Glutamatergic neuron (in vitro differentiated cells): ENCODE data around the gene GPR156. TPM values are rescaled to one million over a fixed set of nuclear protein-coding genes. Genes with fewer than 3 reads are reported as not detected.
"Not testable (repeated sequence)": the region's sequence is repeated elsewhere in the genome, so short reads cannot be mapped to it uniquely, and the experiment has no call there.

ENCODE experiments used
- DNase-seq: peaks from one replicate; pipeline ENCODE4 v3.0.0; 2022
- H3K27ac Mint-ChIP-seq: one replicate; pipeline ENCODE4 v1.8.0; 2020; ENCODE audit warnings: mild to moderate bottlenecking, mixed read lengths, inconsistent platforms; ENCODE audit not compliant: unreplicated experiment
- H3K27me3 Mint-ChIP-seq: one replicate; pipeline ENCODE4 v1.8.0; 2020; ENCODE audit warnings: mild to moderate bottlenecking, moderate library complexity, mixed read lengths, inconsistent platforms; ENCODE audit not compliant: unreplicated experiment
- H3K36me3 Mint-ChIP-seq: one replicate; pipeline ENCODE4 v1.8.0; 2020; ENCODE audit warnings: mild to moderate bottlenecking, mixed read lengths, inconsistent platforms; ENCODE audit not compliant: unreplicated experiment
- H3K4me1 Mint-ChIP-seq: one replicate; pipeline ENCODE4 v1.8.0; 2020; ENCODE audit warnings: mild to moderate bottlenecking, low read depth, mixed read lengths, inconsistent platforms; ENCODE audit not compliant: unreplicated experiment
- H3K4me3 Mint-ChIP-seq: one replicate; pipeline ENCODE4 v1.8.0; 2020; ENCODE audit warnings: mild to moderate bottlenecking, mixed read lengths, inconsistent platforms; ENCODE audit not compliant: unreplicated experiment
- H3K9me3 Mint-ChIP-seq: one replicate; pipeline ENCODE4 v1.8.0; 2020; ENCODE audit warnings: mild to moderate bottlenecking, moderate library complexity, mixed read lengths, inconsistent platforms; ENCODE audit not compliant: unreplicated experiment
- CTCF ChIP-seq: fragments of 200-600 bp; sonication (generic); IDR thresholded peaks from one replicate; pipeline ENCODE4 v1.5.0; 2021; ENCODE audit not compliant: partially characterized antibody, unreplicated experiment
- long read RNA-seq: library from polyadenylated mRNA; unstranded; transcript quantifications from one replicate; pipeline ENCODE4 v2.0.0, GENCODE V29; 2020; ENCODE audit not compliant: unreplicated experiment
- total RNA-seq: library from RNA; stranded (reverse); fragmentation: NEBNext Ultra II Directional; extraction: Animal tissue kit (Norgen Biotek cat#: 25700); gene quantifications from one replicate; pipeline ENCODE4 v1.2.1, GENCODE V29; 2021; ENCODE audit not compliant: unreplicated experiment

GPR156 gene
- 0.83 TPM for total RNA-seq
- long read RNA-seq, result 0 reads

GRCh38 chr3:120284747-120285507 lies at the start of gene GPR156:
TSS of gene GPR156 (minus strand) at chr3:120285222. CDS start at chr3:120244098, 41,124 bp downstream.
- peak; percentile 35 for DNase-seq
- peaks cover 15% of the 10 kb centered on the region for H3K27me3 Mint-ChIP-seq

GRCh38 chr3:120332646-120333045 lies 47.6 kb upstream of the GPR156 start:
- TF ChIP-seq CTCF, result no peak
- Mint-ChIP-seq H3K4me1 (no peaks in the 10 kb centered on the region), H3K27ac (no peak overlapping the region), H3K27me3 (no peaks in the 10 kb centered on the region), H3K4me3 (no peak overlapping the region), H3K36me3 (no peaks in the 10 kb centered on the region), H3K9me3 (no peaks in the 10 kb centered on the region)
- DNase-seq, result no peak

More at GRCh38 chr3:120284747-120285507, at the start of gene GPR156:
- Mint-ChIP-seq H3K27ac (no peak within 1 kb of the TSS), H3K4me3 (peak within 1 kb of the TSS; percentile 72), H3K9me3 (peaks cover 8% of the 10 kb centered on the region), H3K36me3 (peaks cover 5% of the 10 kb centered on the region), H3K4me1 (peaks cover 11% of the 10 kb centered on the region)
- no peak for TF ChIP-seq CTCF

GRCh38 chr3:120331076-120331475 lies 46.1 kb upstream of the GPR156 start:
- H3K27me3 Mint-ChIP-seq, result no peaks in the 10 kb centered on the region
- no peak overlapping the region for H3K4me3 Mint-ChIP-seq
- no peaks in the 10 kb centered on the region for H3K36me3 Mint-ChIP-seq
- DNase-seq, result no peak
- TF ChIP-seq CTCF, result no peak
- no peaks in the 10 kb centered on the region for H3K9me3 Mint-ChIP-seq
- no peak overlapping the region for H3K27ac Mint-ChIP-seq
- no peaks in the 10 kb centered on the region for H3K4me1 Mint-ChIP-seq

- H3K27me3 Mint-ChIP-seq, result peaks cover 1% of the 10 kb centered on the region
- no peaks in the 10 kb centered on the region for H3K36me3 Mint-ChIP-seq
- H3K4me1 Mint-ChIP-seq, result no peaks in the 10 kb centered on the region
- TF ChIP-seq CTCF, result no peak
- no peak overlapping the region for H3K27ac Mint-ChIP-seq
- no peaks in the 10 kb centered on the region for H3K9me3 Mint-ChIP-seq
- DNase-seq, result no peak
- H3K4me3 Mint-ChIP-seq, result no peak overlapping the region
These were observed 41.8 kb upstream of the GPR156 start for GRCh38 chr3:120326784-120327183.

- H3K36me3 Mint-ChIP-seq, result peaks cover 4% of the 10 kb centered on the region
- no peaks in the 10 kb centered on the region for H3K4me1 Mint-ChIP-seq
- no peak overlapping the region for H3K4me3 Mint-ChIP-seq
- peaks cover 1% of the 10 kb centered on the region for H3K27me3 Mint-ChIP-seq
- H3K9me3 Mint-ChIP-seq, result no peaks in the 10 kb centered on the region
- DNase-seq, result no peak
- TF ChIP-seq CTCF, result no peak
- H3K27ac Mint-ChIP-seq, result no peak overlapping the region
These were observed 39.2 kb upstream of the GPR156 start for GRCh38 chr3:120324190-120324589.

- H3K27me3 Mint-ChIP-seq, H3K36me3 Mint-ChIP-seq, H3K9me3 Mint-ChIP-seq, DNase-seq, H3K4me3 Mint-ChIP-seq, H3K27ac Mint-ChIP-seq, H3K4me1 Mint-ChIP-seq: not testable (repeated sequence)
These were observed 38.7 kb upstream of the GPR156 start for GRCh38 chr3:120323761-120324160.
